ENCODE results near the gene HDAC11. TPM values are rescaled to one million over a fixed set of nuclear protein-coding genes. Genes with fewer than 3 reads are reported as not detected.
A peak's percentile ranks its signal among the peaks of the same experiment; 100 is the strongest.

Gene HDAC11
- total RNA-seq, 2 experiments from 2014 or later: 2.0 to 3.6 TPM

DNA sequence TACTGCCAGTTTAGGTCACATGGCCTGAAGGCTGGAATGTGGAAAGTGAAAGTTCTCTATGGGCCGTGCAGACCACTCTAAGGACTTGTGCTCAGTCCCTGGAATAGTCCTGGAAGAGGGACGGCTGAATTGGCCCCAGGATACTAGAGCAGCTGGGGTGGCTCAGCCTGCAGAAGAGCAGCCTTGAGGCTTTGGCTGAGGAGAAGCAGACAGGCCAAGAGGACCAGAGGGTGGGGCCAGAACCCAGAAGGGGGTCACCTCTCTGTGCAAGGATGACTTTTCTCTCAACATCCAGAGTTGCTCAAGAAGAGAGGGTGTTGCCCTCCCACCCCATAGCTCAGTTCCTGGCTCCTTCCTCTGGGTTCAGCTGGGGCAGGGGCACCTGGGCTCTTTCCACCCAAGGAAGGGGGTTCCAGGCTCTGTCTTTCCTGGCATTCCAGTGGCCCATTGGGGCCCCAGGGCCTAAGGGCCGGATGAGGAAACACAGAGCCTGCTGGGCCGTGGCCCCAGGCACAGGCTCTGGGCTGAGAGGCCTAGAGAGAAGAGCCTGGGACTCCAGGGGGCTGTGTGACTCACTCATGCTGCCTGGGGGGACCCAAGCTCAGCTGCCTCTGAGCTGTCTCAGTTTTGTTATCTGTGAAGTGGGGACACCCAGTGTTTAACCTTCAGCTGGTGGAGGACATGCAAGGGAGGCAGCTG is 60.3 kb downstream of the HDAC11 start:
- peaks cover 4% of the 10 kb centered on the region for H3K9me3 Mint-ChIP-seq
- CTCF ChIA-PET: interaction anchor here (1.5 to 2.2 kb wide), 2 partner anchors 44 to 108 kb away, joined by 5 to 7 read pairs; no protein-coding TSS in a partner anchor
- POLR2A ChIA-PET: no interaction called here
- no peak for DNase-seq
- peaks cover 3% of the 10 kb centered on the region for H3K36me3 Mint-ChIP-seq (ENCODE audit: low read depth)
- H3K4me3 Mint-ChIP-seq: no peak overlapping the region
- peaks cover 25% of the 10 kb centered on the region for H3K4me1 Mint-ChIP-seq
- no peak overlapping the region for H3K27ac Mint-ChIP-seq
- peaks cover 19% of the 10 kb centered on the region for H3K27me3 Mint-ChIP-seq

DNA sequence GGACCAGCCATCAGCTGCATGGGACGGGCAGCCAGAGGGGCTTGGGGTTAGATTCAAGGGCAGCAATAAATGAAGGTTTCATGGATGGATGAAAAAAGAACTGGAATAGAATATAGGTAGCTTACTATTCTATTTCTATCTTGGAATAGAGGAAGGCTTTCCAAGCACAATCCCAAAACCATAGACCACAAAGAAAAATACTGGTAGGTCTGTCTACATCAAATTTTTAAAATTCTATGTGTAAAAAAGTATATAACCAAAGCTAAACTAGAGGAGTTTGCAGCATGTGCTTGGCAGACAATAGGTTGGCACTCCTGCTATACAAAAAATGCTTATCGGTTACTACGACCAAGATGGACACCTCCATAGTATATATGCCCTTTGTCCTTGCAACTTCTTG is 61.6 kb downstream of the HDAC11 start:
- no peak for DNase-seq
- H3K36me3 Mint-ChIP-seq (ENCODE audit: low read depth): peaks cover 3% of the 10 kb centered on the region
- ChIA-PET CTCF (interaction anchor here (0.9 to 2.2 kb wide), 4 partner anchors 9 to 108 kb away, joined by 3 to 7 read pairs (median 3); no protein-coding TSS in a partner anchor), POLR2A (no interaction called here)
- peaks cover 24% of the 10 kb centered on the region for H3K4me1 Mint-ChIP-seq
- peaks cover 4% of the 10 kb centered on the region for H3K9me3 Mint-ChIP-seq
- H3K27me3 Mint-ChIP-seq: peaks cover 20% of the 10 kb centered on the region
- no peak overlapping the region for H3K27ac Mint-ChIP-seq
- no peak overlapping the region for H3K4me3 Mint-ChIP-seq

DNA sequence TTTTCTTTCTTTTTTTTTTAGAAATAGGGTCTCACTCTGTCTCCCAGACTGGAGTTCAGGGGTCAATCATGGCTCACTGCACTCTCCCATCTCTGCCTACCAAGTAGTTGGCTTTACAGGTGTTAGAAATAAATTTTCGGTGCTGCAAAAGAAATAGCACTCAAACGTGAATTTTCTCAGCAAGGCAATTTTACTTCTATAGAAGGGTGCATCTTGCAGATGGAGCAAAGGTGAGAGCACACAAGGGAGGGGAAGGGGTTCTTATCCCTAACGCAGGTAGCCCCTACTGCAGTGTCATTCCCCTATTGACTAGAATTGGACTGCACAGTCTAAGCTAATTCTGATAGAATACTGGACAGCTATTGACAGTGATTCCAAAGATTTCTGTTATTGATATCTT is 62.0 kb downstream of the HDAC11 start:
- ChIA-PET POLR2A (no interaction called here), CTCF (interaction anchor here (0.9 to 2.2 kb wide), 4 partner anchors 9 to 108 kb away, joined by 3 to 7 read pairs (median 3); no protein-coding TSS in a partner anchor)
- peaks cover 22% of the 10 kb centered on the region for H3K4me1 Mint-ChIP-seq
- no peak overlapping the region for H3K4me3 Mint-ChIP-seq
- H3K36me3 Mint-ChIP-seq (ENCODE audit: low read depth): peaks cover 3% of the 10 kb centered on the region
- H3K27ac Mint-ChIP-seq: no peak overlapping the region
- H3K9me3 Mint-ChIP-seq: peaks cover 4% of the 10 kb centered on the region
- peaks cover 24% of the 10 kb centered on the region for H3K27me3 Mint-ChIP-seq
- no peak for DNase-seq

DNA sequence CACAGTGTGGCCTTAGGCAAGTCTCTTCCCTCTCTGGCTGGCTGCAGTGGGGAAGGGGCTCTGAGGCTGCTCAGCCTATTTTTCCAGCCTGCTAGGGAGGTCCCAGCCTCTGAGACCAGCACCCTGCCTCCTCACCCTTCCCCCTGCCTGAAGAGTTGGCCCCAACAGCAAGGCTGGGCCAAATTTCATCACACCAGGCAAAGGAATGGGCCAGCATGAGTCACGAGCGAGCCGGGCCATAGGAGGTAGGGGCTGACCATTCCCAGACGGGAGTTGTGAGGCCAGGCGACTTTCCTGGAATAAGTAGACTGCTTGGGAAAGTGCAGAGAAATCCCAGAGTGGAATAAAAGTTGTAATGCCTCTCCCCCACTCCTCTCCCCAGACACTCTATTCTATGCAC is 63.1 kb downstream of the HDAC11 start:
- Mint-ChIP-seq H3K4me3 (no peak overlapping the region), H3K9me3 (peaks cover 4% of the 10 kb centered on the region), H3K27me3 (peaks cover 32% of the 10 kb centered on the region), H3K27ac (no peak overlapping the region), H3K36me3 (ENCODE audit: low read depth) (peaks cover 3% of the 10 kb centered on the region), H3K4me1 (peaks cover 23% of the 10 kb centered on the region)
- POLR2A ChIA-PET: no interaction called here
- DNase-seq: no peak
- CTCF ChIA-PET: no interaction called here

DNA sequence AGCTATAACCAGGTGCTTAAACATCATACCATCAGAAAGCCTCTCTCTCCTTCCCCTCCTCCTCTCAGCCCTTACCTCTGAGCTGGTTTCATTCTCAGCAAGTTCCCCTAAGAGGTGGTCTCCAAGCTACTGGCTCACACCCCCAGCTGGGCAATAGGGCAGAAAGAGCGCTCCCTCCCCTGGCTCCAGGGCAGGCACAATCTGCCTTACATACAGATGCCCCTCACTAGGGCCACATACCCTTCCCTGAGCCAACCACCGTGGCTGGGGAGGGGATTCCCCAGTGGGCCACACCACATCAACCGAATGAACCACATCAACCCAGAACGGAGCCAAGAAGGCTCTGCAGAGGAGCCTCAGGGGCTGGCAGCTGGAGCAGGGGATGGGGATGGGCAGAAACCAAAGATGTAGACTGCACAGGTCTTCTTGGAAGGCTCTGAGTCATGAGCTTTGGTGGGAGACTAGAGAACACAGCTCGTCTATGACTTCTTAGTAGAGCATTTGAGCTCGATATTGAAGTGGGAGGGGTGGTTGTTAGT is 64.3 kb downstream of the HDAC11 start:
- ChIA-PET CTCF (interaction anchor here (0.7 to 1.6 kb wide), 5 partner anchors 10 to 112 kb away, joined by 3 to 6 read pairs (median 4); no protein-coding TSS in a partner anchor), POLR2A (no interaction called here)
- no peak overlapping the region for H3K27ac Mint-ChIP-seq
- peaks cover 24% of the 10 kb centered on the region for H3K4me1 Mint-ChIP-seq
- peaks cover 4% of the 10 kb centered on the region for H3K9me3 Mint-ChIP-seq
- DNase-seq: peak; percentile 45
- peaks cover 36% of the 10 kb centered on the region for H3K27me3 Mint-ChIP-seq
- H3K4me3 Mint-ChIP-seq: no peak overlapping the region
- H3K36me3 Mint-ChIP-seq (ENCODE audit: low read depth): peaks cover 3% of the 10 kb centered on the region

DNA sequence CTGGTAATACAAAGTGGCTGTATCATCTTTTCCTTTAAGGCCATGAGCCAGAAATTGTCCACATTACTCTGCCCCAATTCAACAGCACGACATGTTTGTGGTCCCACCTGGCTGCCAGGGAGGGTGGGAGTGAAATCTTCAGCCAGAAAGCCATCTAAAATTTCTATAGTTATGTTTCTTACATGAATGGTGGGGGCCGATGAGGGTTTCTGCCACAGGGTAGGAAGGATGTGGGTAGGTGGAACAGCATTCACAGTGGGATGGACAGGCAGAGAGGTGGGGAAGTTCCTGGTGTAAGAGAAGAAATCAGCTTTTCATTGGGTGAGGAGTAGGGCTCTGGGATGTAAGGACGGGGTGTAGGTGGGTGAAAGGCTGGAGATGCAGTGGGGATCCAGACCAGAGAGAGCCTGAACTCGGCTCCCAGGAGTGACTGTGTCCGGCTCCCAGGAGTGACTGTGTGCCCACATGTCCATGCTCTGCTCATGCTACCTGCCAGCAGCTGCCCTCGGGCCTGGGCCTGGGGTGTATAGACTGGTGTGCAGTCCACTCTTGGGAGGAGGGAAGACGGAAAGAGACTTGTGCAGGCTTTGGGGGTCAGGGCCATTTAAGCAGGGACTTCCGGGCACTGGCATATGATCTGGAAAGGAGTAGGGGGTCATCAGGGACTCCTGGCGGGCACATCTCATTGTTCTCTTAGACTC is 65.0 kb downstream of the HDAC11 start:
- Mint-ChIP-seq H3K27ac (no peak overlapping the region), H3K27me3 (peaks cover 42% of the 10 kb centered on the region), H3K36me3 (ENCODE audit: low read depth) (peaks cover 6% of the 10 kb centered on the region), H3K4me1 (peaks cover 28% of the 10 kb centered on the region), H3K9me3 (peaks cover 4% of the 10 kb centered on the region), H3K4me3 (no peak overlapping the region)
- DNase-seq: no peak
- ChIA-PET CTCF (interaction anchor here (1.0 to 1.6 kb wide), 4 partner anchors 11 to 107 kb away, joined by 3 to 6 read pairs (median 4); no protein-coding TSS in a partner anchor), POLR2A (no interaction called here)

DNA sequence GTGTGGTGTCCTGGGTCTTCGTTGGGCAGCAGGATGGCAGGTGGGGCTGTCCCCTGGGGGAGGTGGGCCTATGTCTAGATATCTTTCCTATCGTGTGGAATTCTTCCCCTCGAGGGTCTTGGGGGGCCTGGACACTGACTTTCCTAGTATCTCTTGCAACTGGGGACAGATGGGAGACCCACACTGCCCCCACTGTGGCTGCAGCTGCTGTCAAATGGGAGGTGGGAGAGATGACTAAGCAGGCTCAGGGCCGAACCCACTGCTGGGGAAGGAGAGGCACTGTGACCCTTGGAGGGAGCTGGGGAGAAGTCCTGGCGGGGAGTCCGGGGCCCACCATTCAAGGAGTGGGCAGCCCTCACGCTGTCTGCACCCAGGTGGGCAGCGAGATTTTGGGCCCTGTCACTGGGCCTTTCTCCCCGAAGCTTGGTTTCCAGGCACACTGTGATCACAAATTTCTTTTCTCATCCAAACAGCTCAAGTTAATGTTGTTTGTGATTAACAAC is 65.9 kb downstream of the HDAC11 start:
- Mint-ChIP-seq H3K4me3 (no peak overlapping the region), H3K36me3 (ENCODE audit: low read depth) (peaks cover 6% of the 10 kb centered on the region), H3K4me1 (peaks cover 28% of the 10 kb centered on the region), H3K9me3 (peaks cover 4% of the 10 kb centered on the region), H3K27ac (no peak overlapping the region), H3K27me3 (peaks cover 50% of the 10 kb centered on the region)
- ChIA-PET CTCF (no interaction called here), POLR2A (no interaction called here)
- no peak for DNase-seq

DNA sequence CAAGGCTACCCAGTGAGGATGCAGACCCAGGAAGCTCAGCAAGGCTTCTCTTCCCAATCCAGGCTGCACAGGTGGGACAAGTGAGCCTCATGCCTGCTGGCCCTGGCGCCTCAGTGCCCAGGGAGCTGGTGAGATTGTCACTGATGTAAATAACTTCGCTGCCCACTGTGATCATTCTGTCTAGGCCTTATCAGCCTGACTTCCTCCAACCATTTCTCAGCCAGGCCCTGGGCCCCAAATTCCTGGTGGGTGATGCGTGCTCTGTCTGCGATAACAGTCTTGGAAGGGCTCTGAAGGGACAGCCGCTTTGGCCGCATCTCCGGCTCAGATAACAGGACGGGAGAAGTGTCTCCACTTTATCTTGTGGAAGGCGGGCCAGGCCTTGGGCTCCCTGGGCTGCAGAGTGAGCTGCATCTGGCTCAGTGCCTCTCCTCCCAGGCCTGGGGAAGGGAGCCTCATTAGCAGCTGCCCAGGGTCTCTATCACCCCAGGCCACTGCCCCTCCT is 66.6 kb downstream of the HDAC11 start:
- Mint-ChIP-seq H3K9me3 (peaks cover 4% of the 10 kb centered on the region), H3K27ac (no peak overlapping the region), H3K4me1 (peaks cover 27% of the 10 kb centered on the region), H3K4me3 (no peak overlapping the region), H3K36me3 (ENCODE audit: low read depth) (peaks cover 6% of the 10 kb centered on the region), H3K27me3 (peaks cover 51% of the 10 kb centered on the region)
- POLR2A ChIA-PET: no interaction called here
- CTCF ChIA-PET: no interaction called here
- DNase-seq: no peak

DNA sequence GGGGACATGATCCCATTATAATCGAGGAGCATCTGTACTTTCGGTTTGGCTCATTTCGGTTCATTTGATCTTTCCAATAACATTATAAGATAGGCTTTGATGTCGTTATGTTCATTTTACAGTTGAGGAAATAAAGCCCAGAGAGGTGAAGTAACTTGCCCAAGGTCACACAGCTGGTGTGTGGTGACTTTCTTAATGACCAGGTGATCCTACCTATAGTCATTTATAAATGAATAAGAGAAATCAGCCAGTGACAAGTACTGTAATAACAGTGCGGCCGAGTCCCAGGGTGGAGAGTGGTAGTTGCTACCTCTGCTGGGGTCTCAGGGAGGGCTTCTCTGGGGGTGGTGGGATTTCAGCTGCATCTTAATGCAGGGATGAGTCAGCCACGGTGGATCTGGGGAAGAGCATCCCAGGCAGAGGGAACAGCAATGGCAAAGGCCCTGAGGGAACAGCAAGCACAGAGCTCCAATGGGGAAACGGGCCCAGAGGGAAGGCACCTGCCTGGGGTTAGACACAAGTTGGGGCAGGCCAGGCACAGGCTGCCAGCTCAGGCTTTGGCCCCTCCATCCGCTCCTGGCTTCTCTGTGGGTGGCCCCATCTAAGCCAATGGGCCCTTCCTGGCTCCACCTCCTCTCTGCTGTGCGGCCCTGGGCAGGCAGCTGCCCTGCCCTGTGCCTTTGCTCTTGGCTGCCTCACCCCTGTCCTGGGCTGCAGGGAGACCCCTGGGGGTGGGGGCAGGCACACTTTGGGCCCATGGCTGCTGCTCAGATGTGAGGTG is 67.7 kb downstream of the HDAC11 start:
- Mint-ChIP-seq H3K4me3 (no peak overlapping the region), H3K9me3 (no peaks in the 10 kb centered on the region), H3K27ac (no peak overlapping the region), H3K27me3 (peaks cover 50% of the 10 kb centered on the region), H3K4me1 (peaks cover 27% of the 10 kb centered on the region), H3K36me3 (ENCODE audit: low read depth) (peaks cover 3% of the 10 kb centered on the region)
- ChIA-PET POLR2A (no interaction called here), CTCF (no interaction called here)
- no peak for DNase-seq

DNA sequence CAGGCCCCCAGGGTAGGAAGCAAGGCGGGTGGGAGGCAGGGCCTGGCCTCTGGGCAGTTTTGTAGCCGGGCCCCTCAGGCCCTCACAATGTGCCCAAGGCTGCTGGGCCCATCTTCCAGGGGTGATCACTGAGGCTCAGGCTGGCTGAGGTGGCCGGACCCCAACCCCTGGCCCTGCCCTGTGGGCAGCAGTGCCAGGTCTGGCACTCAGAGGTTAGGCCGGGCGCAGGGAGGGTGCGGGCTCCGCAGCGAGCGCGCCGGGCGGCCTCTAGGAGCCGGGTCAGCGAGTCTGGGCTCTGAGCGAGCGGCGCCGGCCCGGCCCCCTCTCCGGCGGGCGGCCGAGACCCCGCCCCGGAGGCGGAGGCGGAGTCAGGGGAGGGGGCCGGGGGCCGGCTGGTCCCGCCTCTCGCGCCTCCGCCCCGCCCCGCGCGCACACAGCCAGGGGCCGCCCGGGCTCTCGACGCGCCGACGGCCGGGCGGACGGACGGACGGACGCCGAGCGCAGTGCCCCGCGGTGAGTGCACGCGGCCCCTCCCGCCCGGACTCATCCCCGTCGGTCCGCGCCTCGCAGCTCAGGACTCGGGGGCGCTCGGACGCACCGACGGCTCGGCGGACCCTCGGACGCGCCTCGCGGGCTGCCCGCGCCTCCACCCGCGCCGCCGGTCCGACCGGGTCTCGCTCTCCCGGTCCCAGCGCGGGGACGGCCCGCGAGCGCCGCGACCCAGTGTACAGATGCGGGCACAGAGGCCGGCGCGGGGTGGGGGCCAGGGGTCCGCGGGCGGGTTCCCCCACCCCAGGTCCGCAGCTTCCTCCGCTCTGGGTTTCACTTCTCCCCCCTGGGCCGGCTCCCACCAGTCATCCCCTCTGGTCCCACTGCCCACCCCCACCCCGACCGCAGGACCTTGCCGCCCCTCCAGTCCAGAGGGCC is 68.9 kb downstream of the HDAC11 start, which contains the start of gene FBLN2:
TSS of gene FBLN2 (plus strand) at position 430 of the 927 bp plus-strand sequence. CDS start 21,231 bp downstream, outside the sequence.
- H3K27ac Mint-ChIP-seq: no peak within 1 kb of the TSS
- DNase-seq: no peak

DNA sequence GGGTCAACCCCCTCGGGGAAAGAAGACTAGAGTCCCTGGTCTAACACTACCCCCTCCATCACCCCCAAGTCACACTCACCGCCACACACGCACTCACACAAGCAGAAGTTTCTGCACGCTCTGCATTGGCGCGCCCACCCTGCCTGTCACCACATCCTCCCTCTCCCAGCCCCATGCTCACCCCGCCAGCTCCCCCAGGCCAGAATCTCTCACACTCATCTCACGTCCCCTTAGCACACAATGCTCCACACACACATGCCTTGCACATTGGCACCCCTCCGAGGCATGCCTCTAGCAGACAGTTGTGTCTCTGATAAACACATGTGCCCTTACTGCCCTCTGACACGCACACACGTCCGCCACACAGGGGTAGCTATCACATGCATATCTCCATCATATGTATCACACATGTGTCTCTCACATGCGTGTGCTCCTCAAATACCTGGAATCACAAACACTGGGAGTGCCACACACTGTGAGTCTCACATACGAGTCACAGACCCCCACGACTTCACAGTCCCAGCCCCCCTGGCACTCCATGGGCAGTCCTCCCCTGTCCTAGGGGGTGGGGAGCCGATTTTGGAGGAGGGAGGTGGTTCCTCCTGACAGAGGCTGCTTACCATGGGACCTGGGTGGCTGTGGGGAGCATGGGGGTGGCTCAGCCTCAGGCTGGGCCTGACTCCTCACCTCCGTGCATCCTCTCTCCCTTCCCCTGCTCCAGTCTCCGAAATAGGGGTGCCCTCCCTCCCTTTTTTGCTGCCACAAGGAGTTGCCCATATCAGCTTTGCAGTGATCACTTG is 69.7 kb downstream of the HDAC11 start:
- H3K36me3 Mint-ChIP-seq (ENCODE audit: low read depth): peaks cover 3% of the 10 kb centered on the region
- POLR2A ChIA-PET: no interaction called here
- no peaks in the 10 kb centered on the region for H3K9me3 Mint-ChIP-seq
- CTCF ChIA-PET: no interaction called here
- H3K27ac Mint-ChIP-seq: no peak overlapping the region
- no peak overlapping the region for H3K4me3 Mint-ChIP-seq
- peaks cover 50% of the 10 kb centered on the region for H3K27me3 Mint-ChIP-seq
- H3K4me1 Mint-ChIP-seq: peaks cover 16% of the 10 kb centered on the region
- DNase-seq: no peak

More for the DNA sequence above, 68.9 kb downstream of the HDAC11 start, which contains the start of gene FBLN2:
- H3K36me3 Mint-ChIP-seq (ENCODE audit: low read depth): peaks cover 3% of the 10 kb centered on the region
- CTCF ChIA-PET: no interaction called here
- no peaks in the 10 kb centered on the region for H3K9me3 Mint-ChIP-seq
- H3K4me3 Mint-ChIP-seq: no peak within 1 kb of the TSS
- peaks cover 47% of the 10 kb centered on the region for H3K27me3 Mint-ChIP-seq
- peaks cover 24% of the 10 kb centered on the region for H3K4me1 Mint-ChIP-seq
- POLR2A ChIA-PET: no interaction called here
